NT2/D1 (cell line): ENCODE data around the gene ACBD6.

Experiments
- YY1 ChIP-seq: IDR thresholded peaks from 2 replicates; pipeline ENCODE4 v1.6.1; 2011; ENCODE audit not compliant: insufficient read length, insufficient read depth
- ZNF274 ChIP-seq: IDR thresholded peaks from 2 replicates; pipeline ENCODE4 v1.6.1; 2011; ENCODE audit warnings: mild to moderate bottlenecking, low read depth, low read length

- no peak for TF ChIP-seq ZNF274
- TF ChIP-seq YY1: no peak
These were observed 1.8 kb upstream of the ACBD6 start for GRCh38 chr1:180504186-180504585.
